Panc1 (cell line): ENCODE measurements around the gene R3HDM4. TPM values are rescaled to one million over a fixed set of nuclear protein-coding genes. Genes with fewer than 3 reads are reported as not detected.

Source experiments
- ATAC-seq: fragments of 200-7000 bp; cut with Tn5 transposase; 2 replicates; pipeline ENCODE4 v1.9.1; 2020; ENCODE audit warnings: mild to moderate bottlenecking, moderate library complexity
- BruUV-seq: library from RNA; stranded (reverse); fragments of 400-500 nt; replicated peaks from 2 replicates; lab custom pipeline; 2021; lab: Mats Ljungman, UMichigan
- CTCF ChIA-PET: fragments of 300-600 bp; sonication (Branson Sonifier 250); formaldehyde crosslinking; loops from one replicate; lab custom pipeline; 2022; ENCODE audit warnings: antibody characterized with exemption; lab: Charles Lee
- POLR2A ChIA-PET: fragments of 300-600 bp; sonication (Branson Sonifier 250); formaldehyde crosslinking; loops from one replicate; lab custom pipeline; 2022; ENCODE audit warnings: antibody characterized with exemption; lab: Charles Lee
- DNase-seq: peaks from one replicate; pipeline ENCODE4 v3.0.0-alpha.2; 2010; ENCODE audit warnings: low read depth, low spot score
- H3K27ac ChIP-seq: 2 replicates; pipeline ENCODE4 v1.5.1; 2011; ENCODE audit warnings: mild to moderate bottlenecking, low read length, inconsistent platforms
- H3K27me3 ChIP-seq: fragments of 200-500 bp; sonication (Bioruptor generic); 2 replicates; pipeline ENCODE4 v1.6.0; 2014; ENCODE audit warnings: low read length, inconsistent platforms; ENCODE audit not compliant: control insufficient read depth, insufficient read depth
- H3K36me3 ChIP-seq: fragments of 200-500 bp; sonication (Bioruptor generic); 2 replicates; pipeline ENCODE4 v1.5.1; 2014; ENCODE audit warnings: inconsistent platforms, mild to moderate bottlenecking, low read length, moderate library complexity; ENCODE audit not compliant: control insufficient read depth, insufficient read depth
- H3K4me1 ChIP-seq: 2 replicates; pipeline ENCODE4 v1.5.1; 2011; ENCODE audit warnings: inconsistent platforms, mild to moderate bottlenecking, low read length, moderate library complexity; ENCODE audit not compliant: control insufficient read depth, insufficient read depth
- H3K4me3 ChIP-seq, 2 experiments: 2 replicates each; pipeline ENCODE4 v1.5.1; 2011 to 2012; ENCODE audit warnings: low read depth in 2 of 2, low read length in 2 of 2, mild to moderate bottlenecking in 2 of 2, inconsistent platforms in 1 of 2, moderate library complexity in 1 of 2
- H3K9me3 ChIP-seq: fragments of 200-500 bp; sonication (Bioruptor generic); 2 replicates; pipeline ENCODE4 v1.5.1; 2014; ENCODE audit warnings: low read depth, mild to moderate bottlenecking, inconsistent platforms, low read length, moderate library complexity; ENCODE audit not compliant: control insufficient read depth, insufficient read depth
- CTCF ChIP-seq: fragments of 450-650 bp; IDR thresholded peaks from 2 replicates; pipeline ENCODE4 v1.5.1; 2017; ENCODE audit warnings: mild to moderate bottlenecking
- POLR2AphosphoS5 ChIP-seq: IDR thresholded peaks from 2 replicates; pipeline ENCODE4 v1.6.1; 2012; ENCODE audit warnings: mild to moderate bottlenecking, low read depth, low read length, moderate library complexity
- REST ChIP-seq, 2 experiments: IDR thresholded peaks; 2 replicates each; pipeline ENCODE4 v1.6.1; 2011 to 2012; ENCODE audit warnings: low read depth in 2 of 2, control low read depth in 1 of 2, low read length in 1 of 2, mild to moderate bottlenecking in 1 of 2, moderate library complexity in 1 of 2; ENCODE audit not compliant: insufficient read depth in 1 of 2
- SIN3A ChIP-seq: IDR thresholded peaks from 2 replicates; pipeline ENCODE4 v1.6.1; 2012; ENCODE audit warnings: low read depth, mild to moderate bottlenecking, low read length, moderate library complexity, borderline replicate concordance; ENCODE audit not compliant: insufficient read depth
- TCF7L2 ChIP-seq: IDR thresholded peaks from 2 replicates; pipeline ENCODE4 v1.6.1; 2011; ENCODE audit warnings: mild to moderate bottlenecking, low read depth, low read length, inconsistent platforms
- in situ Hi-C: cut with HindIII; loops from 2 replicates; pipeline ENCODE4 v1.10.0; 2016; ENCODE audit warnings: low sequenced_read_pairs, low pct_unique_long_range_greater_than_20kb
- intact Hi-C: fragments of 100-400 bp; cut with micrococcal nuclease; formaldehyde crosslinking; loops from one replicate; pipeline ENCODE4 v1.10.0; 2022; ENCODE audit not compliant: unreplicated experiment
- total RNA-seq: library from RNA; stranded (reverse); gene quantifications from one replicate; pipeline ENCODE4 v1.2.1, GENCODE V29; 2021; ENCODE audit not compliant: unreplicated experiment

The R3HDM4 gene
- total RNA-seq, 1 experiment from 2014 or later: 43.5 TPM

GRCh38 chr19:927351-927779 lies 14.3 kb upstream of the R3HDM4 start:
- Histone ChIP-seq H3K27ac (no peak overlapping the region; the same call in 1 of the 2 replicates), H3K27me3 (no peaks in the 10 kb centered on the region), H3K36me3 (peaks cover 8% of the 10 kb centered on the region; the same call in 1 of the 2 replicates), H3K9me3 (no peaks in the 10 kb centered on the region), H3K4me1 (no peaks in the 10 kb centered on the region; the same call in 1 of the 2 replicates), H3K4me3 (peak overlapping the region; percentile 71 to 76)
- TF ChIP-seq POLR2AphosphoS5 (no peak), TCF7L2 (no peak), SIN3A (no peak), CTCF (no peak), REST (IDR thresholded peaks at IDR 0.05; ENCODE audit: insufficient read depth in 1 of 2, low read depth in 2 of 2, low read length in 1 of 2) (no peak)
- BruUV-seq: no TSS peak
- ATAC-seq (no peak), DNase-seq (no peak)
- ChIA-PET POLR2A (no interaction called here), CTCF (interaction anchor here (0.6 kb wide), 1 partner anchor 161 kb away, joined by 4 read pairs; no protein-coding TSS in a partner anchor)
- intact Hi-C loops: no loop called here
- in situ Hi-C loops: no loop called here

GRCh38 chr19:926589-927350 lies 13.8 kb upstream of the R3HDM4 start:
- H3K4me3 ChIP-seq: peak overlapping the region; percentile 71 to 76
- POLR2A ChIA-PET: no interaction called here
- CTCF ChIA-PET: no interaction called here

More at GRCh38 chr19:926589-927350, 13.8 kb upstream of the R3HDM4 start:
- peaks cover 8% of the 10 kb centered on the region; the same call in 1 of the 2 replicates for H3K36me3 ChIP-seq
- H3K27me3 ChIP-seq: no peaks in the 10 kb centered on the region
- intact Hi-C loops (no loop called here), in situ Hi-C loops (no loop called here)
- peak overlapping the region; percentile 76 for H3K27ac ChIP-seq
- no peaks in the 10 kb centered on the region for H3K9me3 ChIP-seq
- ATAC-seq (no peak), DNase-seq (no peak)
- BruUV-seq: no TSS peak
- TF ChIP-seq TCF7L2: no peak
- no peak for TF ChIP-seq REST (IDR thresholded peaks at IDR 0.05; ENCODE audit: insufficient read depth in 1 of 2, low read depth in 2 of 2, low read length in 1 of 2)
- no peak for TF ChIP-seq SIN3A
- no peak for TF ChIP-seq CTCF
- TF ChIP-seq POLR2AphosphoS5: no peak
- H3K4me1 ChIP-seq: no peaks in the 10 kb centered on the region; the same call in 1 of the 2 replicates
